Astrocyte of the cerebellum (primary cell): ENCODE measurements around the gene MYL3.
"Not testable (repeated sequence)": the region's sequence is repeated elsewhere in the genome, so short reads cannot be mapped to it uniquely, and the experiment has no call there.

Experiments used
- DNase-seq: peaks from one replicate; pipeline ENCODE4 v3.0.0-alpha.2; 2011; ENCODE audit warnings: low read depth
- H3K4me3 ChIP-seq: 2 replicates; pipeline ENCODE4 v1.5.1; 2011; ENCODE audit warnings: mild to moderate bottlenecking, low read depth, low read length, moderate library complexity
- CTCF ChIP-seq: IDR thresholded peaks from 2 replicates; pipeline ENCODE4 v1.5.1; 2012; ENCODE audit warnings: low read length, low read depth, moderate library complexity, mild to moderate bottlenecking; ENCODE audit errors: missing control alignments
- in situ Hi-C: cut with HindIII; loops from 2 replicates; pipeline ENCODE4 v1.10.0; 2017; ENCODE audit warnings: low sequenced_read_pairs

The MYL3 gene

GRCh38 chr3:46863261-46863782 lies at the start of gene MYL3:
MYL3 (minus strand) TSS chr3:46863444; CDS start chr3:46863390, 54 bp downstream.
- DNase-seq, result no peak
- in situ Hi-C loops, result no loop called here
- no peak for TF ChIP-seq CTCF
- no peak within 1 kb of the TSS for H3K4me3 ChIP-seq

- in situ Hi-C loops, result no loop called here
- H3K4me3 ChIP-seq, result no peak overlapping the region
- TF ChIP-seq CTCF, result no peak
- DNase-seq, result no peak
Observed at GRCh38 chr3:46912986-46913385, 49.7 kb upstream of the MYL3 start.

- DNase-seq, in situ Hi-C loops, H3K4me3 ChIP-seq: not testable (repeated sequence)
Observed at GRCh38 chr3:46910914-46911313, 47.7 kb upstream of the MYL3 start.

- no peak for TF ChIP-seq CTCF
- in situ Hi-C loops, result no loop called here
- DNase-seq, result no peak
- no peak overlapping the region for H3K4me3 ChIP-seq
Observed at GRCh38 chr3:46910166-46910760, 47.0 kb upstream of the MYL3 start.

GRCh38 chr3:46909535-46910161 lies 46.4 kb upstream of the MYL3 start:
- peak; percentile 88 for TF ChIP-seq CTCF
- in situ Hi-C loops, result no loop called here
- peak; percentile 68 for DNase-seq
- no peak overlapping the region for H3K4me3 ChIP-seq

GRCh38 chr3:46908986-46909534 lies 45.8 kb upstream of the MYL3 start:
- in situ Hi-C loops, result no loop called here
- TF ChIP-seq CTCF, result no peak
- DNase-seq, result no peak
- no peak overlapping the region for H3K4me3 ChIP-seq

- in situ Hi-C loops, result no loop called here
- H3K4me3 ChIP-seq, result no peak overlapping the region
- peak; percentile 31 for TF ChIP-seq CTCF
- peak; percentile 54 for DNase-seq
Observed at GRCh38 chr3:46908294-46908985, 45.2 kb upstream of the MYL3 start.
